GM12892 (cell line): Measurements from ENCODE around the gene DDX27.

Experiments
- DNase-seq: peaks from one replicate; pipeline ENCODE4 v3.0.0; 2011; ENCODE audit not compliant: insufficient read length
- FAIRE-seq: peaks from 2 replicates; lab custom pipeline; 2011; peaks lifted over from hg19 to GRCh38; lab: Jason Lieb, UNC
- POLR2A ChIP-seq: IDR thresholded peaks from 2 replicates; pipeline ENCODE4 v1.6.1; 2011; ENCODE audit warnings: low read depth, low read length, control low read depth
- POLR2AphosphoS5 ChIP-seq: IDR thresholded peaks from 2 replicates; pipeline ENCODE4 v1.6.1; 2011; ENCODE audit warnings: low read depth, low read length, control low read depth
- TAF1 ChIP-seq: IDR thresholded peaks from 2 replicates; pipeline ENCODE4 v1.6.1; 2011; ENCODE audit warnings: low read depth, mild to moderate bottlenecking, control low read depth, low read length, borderline replicate concordance

DDX27 gene

GRCh38 chr20:49288784-49289696 is 69.8 kb downstream of the DDX27 start:
- no peak for FAIRE-seq
- TF ChIP-seq POLR2AphosphoS5 = peak; percentile 95
- peak; percentile 83 for TF ChIP-seq POLR2A
- TF ChIP-seq TAF1 = no peak

GRCh38 chr20:49290608-49291191 is 71.5 kb downstream of the DDX27 start:
- DNase-seq = no peak
- no peak for FAIRE-seq
- no peak for TF ChIP-seq POLR2AphosphoS5
- 0 out of 2 replicates have a peak, but pooled peaks have one; percentile 18 for TF ChIP-seq POLR2A

More at GRCh38 chr20:49288784-49289696, 69.8 kb downstream of the DDX27 start:
- no peak for DNase-seq

GRCh38 chr20:49291200-49291599 is 72.0 kb downstream of the DDX27 start:
- no peak for FAIRE-seq
- TF ChIP-seq POLR2A (no peak), POLR2AphosphoS5 (no peak), TAF1 (no peak)
- no peak for DNase-seq

- DNase-seq (no peak), FAIRE-seq (no peak)
- TF ChIP-seq POLR2A = no peak
- TF ChIP-seq POLR2AphosphoS5 = no peak
- TF ChIP-seq TAF1 = no peak
Observed at GRCh38 chr20:49292010-49292409, 72.8 kb downstream of the DDX27 start.

GRCh38 chr20:49293122-49293521 is 73.9 kb downstream of the DDX27 start:
- no peak for FAIRE-seq
- TF ChIP-seq TAF1 (no peak), POLR2AphosphoS5 (no peak), POLR2A (no peak)
- DNase-seq = no peak
